DMS53 treated with DMSO at 0.1 percent for 48 hours (cell line): ENCODE measurements around the gene MED12L.
A peak's percentile ranks its signal among the peaks of the same experiment; 100 is the strongest.
"Not testable (repeated sequence)": the region's sequence is repeated elsewhere in the genome, so short reads cannot be mapped to it uniquely, and the experiment has no call there.

Experiments used
- DNase-seq: peaks from one replicate; lab custom pipeline; 2025; ENCODE audit not compliant: unreplicated experiment; lab: John Stamatoyannopoulos, UW

Gene MED12L, protein sequence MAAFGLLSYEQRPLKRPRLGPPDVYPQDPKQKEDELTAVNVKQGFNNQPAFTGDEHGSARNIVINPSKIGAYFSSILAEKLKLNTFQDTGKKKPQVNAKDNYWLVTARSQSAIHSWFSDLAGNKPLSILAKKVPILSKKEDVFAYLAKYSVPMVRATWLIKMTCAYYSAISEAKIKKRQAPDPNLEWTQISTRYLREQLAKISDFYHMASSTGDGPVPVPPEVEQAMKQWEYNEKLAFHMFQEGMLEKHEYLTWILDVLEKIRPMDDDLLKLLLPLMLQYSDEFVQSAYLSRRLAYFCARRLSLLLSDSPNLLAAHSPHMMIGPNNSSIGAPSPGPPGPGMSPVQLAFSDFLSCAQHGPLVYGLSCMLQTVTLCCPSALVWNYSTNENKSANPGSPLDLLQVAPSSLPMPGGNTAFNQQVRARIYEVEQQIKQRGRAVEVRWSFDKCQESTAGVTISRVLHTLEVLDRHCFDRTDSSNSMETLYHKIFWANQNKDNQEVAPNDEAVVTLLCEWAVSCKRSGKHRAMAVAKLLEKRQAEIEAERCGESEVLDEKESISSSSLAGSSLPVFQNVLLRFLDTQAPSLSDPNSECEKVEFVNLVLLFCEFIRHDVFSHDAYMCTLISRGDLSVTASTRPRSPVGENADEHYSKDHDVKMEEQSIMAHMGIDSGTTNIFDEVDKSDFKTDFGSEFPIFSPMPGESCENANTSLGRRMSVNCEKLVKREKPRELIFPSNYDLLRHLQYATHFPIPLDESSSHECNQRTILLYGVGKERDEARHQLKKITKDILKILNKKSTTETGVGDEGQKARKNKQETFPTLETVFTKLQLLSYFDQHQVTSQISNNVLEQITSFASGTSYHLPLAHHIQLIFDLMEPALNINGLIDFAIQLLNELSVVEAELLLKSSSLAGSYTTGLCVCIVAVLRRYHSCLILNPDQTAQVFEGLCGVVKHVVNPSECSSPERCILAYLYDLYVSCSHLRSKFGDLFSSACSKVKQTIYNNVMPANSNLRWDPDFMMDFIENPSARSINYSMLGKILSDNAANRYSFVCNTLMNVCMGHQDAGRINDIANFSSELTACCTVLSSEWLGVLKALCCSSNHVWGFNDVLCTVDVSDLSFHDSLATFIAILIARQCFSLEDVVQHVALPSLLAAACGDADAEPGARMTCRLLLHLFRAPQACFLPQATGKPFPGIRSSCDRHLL (N-terminal part only)

DNA sequence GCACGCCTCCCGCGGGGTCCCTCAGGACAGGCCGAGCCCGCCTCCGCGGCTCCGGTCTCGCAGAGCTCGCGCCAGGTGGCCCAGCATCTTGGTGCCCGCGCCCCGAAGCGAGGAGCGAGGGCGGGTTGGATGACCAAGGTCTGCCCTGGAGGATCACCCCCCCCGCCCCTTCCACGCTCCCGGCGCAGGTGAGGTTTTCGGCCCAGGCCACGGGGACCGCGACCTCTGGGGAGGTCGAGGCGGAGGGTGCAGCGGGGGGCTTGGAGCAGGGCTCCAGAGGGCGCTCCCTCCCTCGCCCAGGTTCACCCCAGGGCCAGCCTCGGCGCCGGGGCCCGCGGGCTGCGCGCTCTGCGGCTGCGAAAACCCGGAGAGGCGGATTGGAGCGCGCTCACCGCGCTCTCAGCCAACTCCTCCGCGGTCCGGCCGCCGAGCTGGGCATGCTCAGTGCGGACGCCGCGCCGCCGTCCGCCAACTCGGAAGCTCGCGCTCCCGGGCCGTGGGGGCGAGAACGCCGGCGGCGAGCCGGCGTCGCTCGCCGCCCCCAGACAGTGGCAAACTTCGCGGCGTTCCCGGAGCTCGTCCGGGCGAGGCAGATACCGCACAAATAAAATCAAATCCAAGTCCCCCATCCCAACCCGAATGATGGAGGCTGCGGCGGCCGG, at the start of gene MED12L:
MED12L (plus strand) TSS at position 438 of the 662 bp plus-strand sequence. CDS start 1,263 bp downstream, outside the sequence.
- DNase-seq = peak; percentile 61

DNA sequence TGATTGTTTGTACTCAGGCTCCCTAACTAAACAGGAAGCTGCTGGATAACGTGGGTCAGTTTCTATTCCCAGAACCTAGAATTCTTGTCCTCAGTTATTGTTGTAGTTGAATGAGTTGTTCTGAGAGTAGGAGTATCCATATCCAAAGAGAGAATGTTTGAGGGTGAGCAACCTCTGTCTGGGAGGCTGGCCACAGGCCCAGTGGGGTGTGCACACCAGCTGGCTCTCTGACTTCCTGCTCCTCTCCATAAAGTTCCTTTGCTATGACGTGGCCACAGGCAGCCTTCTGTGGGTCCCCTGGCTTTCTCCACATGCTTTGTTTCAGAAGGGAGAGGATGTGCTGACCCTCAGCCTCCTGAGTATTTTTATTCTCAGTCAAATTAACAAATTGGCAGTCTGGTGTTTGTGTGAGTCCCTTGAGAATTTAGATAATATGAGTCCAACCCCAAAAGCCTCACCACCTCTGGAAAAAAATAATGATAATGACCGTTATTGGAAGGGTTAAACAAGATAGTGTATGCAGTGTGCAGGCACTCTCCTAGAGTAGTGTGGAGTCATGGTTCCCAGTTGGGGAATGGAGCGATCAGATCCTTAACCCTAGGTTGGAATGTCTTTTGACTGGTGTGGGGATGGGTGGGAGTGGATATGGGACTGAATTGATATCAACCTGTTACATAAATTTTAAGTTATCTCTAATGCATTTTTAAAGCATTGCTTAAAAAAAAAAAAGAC, 47.6 kb upstream of the MED12L start:
- peak; percentile 33 for DNase-seq

DNA sequence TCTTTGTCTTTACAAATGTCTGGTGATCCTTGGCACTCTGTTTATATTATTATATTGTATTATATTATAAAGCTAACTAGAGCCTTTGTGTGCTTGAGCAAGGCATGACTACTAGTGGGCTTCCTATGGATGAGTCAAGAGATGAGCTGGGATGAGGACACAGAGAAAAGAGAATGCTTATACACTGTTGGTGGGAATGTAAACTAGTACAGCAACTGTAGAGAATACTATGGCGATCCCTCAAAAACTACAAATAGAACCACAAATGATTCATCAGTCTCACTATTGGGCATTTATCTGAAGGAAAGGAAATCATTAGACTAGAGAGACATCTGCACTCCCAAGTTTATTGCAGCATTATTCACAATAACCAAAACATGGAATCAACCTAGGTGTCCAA, 40.8 kb upstream of the MED12L start:
- DNase-seq = no peak

DNA sequence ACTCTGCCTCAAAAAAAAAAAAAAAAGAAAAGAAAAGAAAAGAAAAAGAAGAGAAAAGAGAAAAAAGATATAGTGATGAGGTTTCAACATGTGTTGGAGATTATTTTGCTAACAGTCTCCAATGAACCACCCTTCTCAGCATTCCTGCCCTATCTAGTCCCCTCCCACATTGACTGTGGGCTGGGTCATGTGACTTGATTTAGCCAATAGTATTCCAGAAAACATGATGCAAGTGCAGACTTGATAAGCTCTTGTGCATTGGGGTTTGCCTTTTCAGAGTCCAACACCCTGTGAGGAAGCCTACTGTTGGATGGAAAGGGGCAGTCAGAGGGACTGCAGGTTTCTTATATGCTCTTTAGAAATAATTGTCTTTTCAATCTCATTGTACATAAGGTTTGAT, 37.8 kb upstream of the MED12L start:
- no peak for DNase-seq

DNA sequence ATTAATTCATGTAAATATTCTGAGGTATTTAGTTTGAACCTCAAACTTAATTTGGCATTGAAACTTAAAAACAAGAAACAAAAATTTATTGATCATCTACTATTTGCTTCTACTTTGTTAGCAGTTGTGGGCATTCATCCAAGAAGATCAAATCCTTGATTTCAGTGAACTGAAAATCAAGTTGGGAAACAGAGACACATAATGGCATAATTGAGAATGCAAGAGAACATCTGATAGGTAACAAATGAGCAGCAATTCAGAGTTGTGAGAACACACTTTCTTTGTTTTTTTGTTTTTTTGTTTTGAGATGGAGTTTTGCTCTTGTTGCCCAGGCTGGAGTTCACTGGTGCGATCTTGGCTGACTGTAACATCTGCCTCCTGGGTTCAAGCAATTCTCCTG, 33.9 kb upstream of the MED12L start:
- no peak for DNase-seq

DNA sequence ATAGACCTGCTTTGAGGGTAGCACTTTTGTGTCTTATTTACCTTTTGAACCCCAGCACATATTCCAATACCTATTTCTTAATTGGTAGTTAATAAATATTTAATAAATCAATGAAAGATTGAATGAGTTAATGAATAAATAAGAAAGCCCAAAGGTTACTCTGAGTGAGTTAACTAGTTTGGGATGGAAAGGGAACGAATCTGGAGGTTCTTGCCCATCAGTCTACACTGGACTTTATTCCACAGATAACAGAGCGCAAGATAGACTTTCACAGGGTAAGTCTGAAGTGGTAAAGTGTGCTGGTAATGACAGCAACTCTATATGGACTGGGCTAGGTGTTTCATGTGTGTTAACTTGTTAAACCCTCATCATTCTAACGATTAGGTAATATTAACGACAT, 33.1 kb upstream of the MED12L start:
- DNase-seq = no peak

DNA sequence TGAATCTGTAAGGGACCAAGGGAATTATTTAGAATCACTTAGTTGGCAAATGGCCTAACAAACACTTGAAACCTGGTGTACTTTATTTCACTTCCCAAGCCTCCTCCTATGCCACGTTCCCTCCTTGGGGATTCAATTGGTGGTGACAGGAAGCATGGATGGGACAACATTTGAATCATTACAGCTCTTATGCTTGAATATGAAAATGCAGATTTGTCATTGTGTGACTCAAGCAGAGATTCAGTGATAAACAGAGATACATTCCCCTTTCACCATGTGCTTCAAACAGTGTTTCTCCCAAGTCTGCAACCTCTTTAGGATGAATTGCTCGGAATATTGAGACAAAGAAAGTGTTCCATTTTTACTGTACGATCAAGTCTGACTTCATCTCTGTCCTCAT, 32.7 kb upstream of the MED12L start:
- no peak for DNase-seq

DNA sequence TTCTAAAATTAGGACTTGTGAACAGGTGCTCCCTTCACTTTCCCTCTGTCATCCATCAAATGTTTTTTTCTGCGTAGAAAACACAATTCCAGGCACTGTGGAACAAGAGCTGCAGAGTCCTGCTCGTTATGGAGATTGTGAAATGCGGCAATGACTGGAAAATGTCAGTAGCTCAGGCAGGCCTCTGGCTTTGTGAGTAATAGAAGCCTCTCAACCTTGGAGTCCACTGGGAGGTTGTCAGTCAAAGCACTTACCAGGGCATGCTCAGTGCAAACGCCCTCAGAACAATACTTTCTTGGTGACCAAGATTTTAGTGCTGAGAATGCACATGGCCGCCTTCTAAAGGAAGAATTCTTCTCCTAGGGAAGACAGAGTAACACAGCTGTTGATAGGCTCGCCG, 26.7 kb upstream of the MED12L start:
- no peak for DNase-seq

DNA sequence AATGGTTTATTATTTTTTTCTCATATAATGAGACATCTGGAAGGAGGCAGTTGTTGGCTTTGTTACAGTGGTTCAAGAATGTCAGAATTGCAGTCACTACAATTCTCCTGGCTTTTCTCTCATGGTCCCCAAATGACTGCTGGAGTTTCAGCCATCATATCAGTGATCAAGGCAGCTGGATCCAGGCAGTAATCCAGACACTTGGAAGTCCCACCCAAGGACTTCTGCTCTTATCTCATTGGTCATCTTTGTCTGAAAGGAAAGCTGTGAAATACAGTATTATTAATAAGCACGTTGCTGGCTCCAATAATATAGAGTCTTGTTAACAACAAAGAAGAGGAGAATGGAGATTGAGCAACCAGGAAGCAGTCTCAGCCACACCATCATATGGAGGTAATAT, 22.9 kb upstream of the MED12L start:
- DNase-seq = no peak

DNA sequence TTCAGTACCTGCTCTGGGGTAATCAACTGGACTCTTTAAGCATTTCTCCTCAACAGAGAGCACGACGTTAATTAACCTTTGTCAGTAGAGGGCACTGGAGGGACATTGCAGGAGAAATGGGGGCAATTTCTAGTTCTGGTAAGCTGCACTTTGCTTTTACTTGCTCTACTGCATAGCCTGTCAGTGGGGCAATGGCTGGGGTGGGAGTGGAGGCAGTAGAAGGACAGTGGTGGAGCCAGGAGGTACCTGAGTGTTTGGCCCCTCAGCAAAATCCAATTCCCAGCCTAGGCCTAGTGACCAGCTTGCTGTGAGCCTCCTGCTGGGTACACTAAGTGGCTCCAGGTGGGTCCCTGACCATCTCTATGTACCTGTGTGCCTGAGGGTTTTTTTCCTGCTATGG, 18.3 kb upstream of the MED12L start:
- DNase-seq = peak; percentile 0

DNA sequence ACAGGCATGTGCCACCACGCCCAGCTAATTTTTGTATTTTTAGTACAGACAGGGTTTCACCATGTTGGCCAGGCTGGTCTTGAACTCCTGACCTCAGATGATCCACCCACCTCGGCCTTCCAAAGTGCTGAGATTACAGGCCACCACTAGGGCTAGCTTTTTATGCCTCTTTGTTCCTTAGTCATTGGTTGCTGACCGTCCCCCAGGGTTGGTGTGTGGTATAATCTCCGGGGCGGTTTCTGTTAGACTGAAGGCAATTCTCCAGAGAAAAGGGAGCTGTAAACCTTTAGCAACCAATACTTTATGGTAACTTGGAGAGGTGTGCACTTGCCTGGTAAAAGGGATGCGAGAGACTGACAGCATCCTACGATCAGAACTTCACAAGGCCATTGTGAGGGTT, 12.6 kb upstream of the MED12L start:
- not testable (repeated sequence) for DNase-seq

DNA sequence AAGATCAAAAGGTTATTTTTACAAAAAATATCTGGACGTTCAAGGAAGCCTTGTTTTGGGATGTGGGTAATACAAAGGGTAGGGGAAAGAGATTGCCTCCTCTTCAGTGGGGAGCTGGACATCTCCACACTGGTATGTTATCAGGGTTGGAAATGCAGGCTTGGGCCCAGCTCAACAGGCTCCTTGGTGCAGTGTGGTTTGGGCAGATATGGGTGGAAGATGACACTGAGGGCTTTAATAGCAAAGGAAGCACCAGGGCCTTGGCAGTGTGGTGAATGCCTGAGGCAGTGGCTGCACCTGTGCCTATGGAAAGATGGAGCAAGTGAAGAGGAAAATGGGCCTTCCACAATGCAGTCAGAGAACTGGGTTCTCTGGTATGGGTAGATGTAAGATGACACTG, 11.2 kb upstream of the MED12L start:
- no peak for DNase-seq

DNA sequence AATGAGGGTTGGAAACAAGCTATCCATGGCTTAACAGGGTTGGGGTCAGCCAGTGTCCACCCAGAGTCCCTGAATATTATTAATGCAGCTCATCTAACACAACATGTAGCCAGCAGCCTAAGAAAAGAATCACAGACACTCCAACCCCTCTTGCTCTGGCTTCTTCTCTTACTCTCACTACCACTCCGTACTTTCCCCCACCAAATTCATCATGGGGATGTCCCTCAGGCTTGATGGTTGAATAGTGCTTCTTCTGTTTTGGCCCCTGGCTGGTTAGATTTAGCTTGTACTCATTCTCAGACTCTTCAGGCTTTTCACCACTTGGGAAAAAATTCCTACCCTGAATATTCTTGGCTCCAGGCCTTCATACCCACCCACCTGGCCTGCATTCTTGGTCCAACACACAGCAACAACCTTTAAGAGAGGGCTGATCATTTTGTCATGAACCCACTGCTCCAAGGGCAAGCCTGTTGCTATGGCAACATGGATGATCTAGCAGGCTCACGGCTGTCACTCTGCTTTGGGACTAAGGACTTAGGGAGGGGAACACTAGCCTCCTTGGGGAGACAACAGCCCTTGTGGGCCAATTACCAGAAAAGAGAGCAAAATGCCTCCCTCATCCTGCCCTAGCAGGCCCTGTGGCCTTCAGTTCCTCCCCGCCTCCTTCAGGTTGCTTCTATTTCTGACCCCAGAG, 9.4 kb upstream of the MED12L start:
- no peak for DNase-seq

DNA sequence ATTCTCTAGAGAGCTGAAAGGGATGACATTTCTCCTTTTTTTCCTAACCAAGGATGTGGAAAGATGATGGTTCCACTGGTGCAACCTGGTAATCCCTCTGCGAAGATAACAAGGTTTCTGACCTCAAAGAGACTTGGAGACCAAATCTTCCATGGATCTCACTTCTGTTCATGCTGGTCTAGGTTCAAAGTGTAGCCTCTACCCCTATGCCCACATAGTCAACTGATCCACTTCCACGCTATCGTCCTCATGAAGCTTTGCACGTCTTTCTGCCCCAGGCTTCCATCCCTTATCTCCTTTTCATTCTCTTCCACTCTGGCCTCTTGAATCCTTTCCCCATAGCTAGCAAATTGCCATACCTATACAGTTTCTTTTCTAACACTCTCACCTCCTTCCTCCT, 8.8 kb upstream of the MED12L start:
- DNase-seq = no peak

DNA sequence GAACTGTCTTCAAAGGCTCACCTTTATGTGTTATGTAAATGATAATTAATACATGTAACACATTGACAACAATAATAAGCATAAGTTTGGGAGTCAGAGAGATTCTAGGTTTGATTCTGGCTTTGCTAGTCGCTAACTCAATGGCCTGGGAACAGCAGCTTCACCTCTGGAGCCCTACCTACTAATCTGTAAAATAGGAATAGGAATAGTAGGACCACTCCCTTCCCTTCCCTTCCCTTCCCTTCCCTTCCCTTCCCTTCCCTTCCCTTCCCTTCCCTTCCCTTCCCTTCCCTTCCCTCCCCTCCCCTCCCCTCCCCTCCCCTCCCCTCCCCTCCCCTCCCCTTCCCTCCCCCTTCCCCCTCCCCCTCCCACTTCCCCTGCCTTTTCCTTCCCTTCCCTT, 4.4 kb upstream of the MED12L start:
- DNase-seq = not testable (repeated sequence)

DNA sequence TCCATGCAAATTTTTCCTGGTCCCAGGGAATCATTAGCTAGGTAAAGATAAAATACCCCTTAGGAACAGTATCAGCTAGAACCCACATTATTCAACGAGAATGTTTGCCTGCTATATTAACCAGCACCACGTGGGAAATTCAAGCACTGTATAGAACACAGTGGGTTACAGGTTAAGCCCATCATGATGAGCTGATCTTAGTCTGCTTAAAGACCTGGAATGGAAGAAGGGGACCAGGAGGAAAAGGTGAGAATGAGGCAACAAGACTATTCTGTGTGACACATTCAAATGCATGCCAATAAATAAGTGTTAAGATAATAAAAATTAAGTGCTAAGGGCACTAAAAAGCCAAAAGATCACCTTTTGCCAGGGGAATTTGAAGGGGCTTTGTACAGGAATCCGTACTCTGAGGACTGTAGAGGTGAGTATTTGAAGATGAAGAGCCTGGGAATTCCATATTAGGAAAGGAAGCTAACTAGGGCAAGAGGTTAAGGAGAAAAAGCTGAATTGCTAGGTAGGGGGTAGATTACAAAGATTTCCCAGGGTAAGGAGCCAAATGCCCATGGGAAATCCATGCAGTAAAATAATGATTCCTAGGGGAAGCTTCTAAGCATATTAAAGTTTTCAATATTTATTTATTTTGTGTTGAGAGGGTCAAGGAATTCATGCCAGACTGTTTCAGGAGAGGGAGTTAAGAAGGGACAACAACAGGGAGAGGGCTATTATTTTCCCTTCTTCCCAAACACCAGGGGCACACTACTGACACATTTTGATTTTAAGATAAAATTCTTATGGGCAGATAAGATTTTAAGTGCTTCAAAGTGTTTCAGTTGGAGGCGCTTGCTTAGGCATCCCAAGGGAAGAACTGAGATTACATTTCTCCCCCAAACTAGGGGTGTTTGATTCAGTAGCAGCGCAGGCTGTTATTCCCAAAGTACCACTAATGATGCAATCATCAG, 2.3 kb upstream of the MED12L start:
- no peak for DNase-seq

DNA sequence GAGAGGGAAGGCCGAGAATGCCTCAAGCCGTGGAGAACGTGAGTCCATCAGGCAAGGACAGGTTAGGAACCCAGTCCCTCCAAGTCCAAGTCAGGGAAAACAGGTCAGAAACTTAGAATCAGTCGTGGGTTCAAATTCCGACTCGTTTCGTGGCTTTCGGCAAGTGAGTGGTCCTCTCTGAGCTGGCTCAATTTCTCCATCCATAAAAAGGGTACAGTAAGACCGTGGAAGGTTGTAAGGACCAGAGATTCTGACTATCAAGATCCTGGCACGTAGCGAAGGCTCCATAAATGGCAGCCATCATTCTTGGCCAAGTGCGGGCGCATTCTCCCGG, 604 bp upstream of the MED12L start:
- DNase-seq = no peak

DNA sequence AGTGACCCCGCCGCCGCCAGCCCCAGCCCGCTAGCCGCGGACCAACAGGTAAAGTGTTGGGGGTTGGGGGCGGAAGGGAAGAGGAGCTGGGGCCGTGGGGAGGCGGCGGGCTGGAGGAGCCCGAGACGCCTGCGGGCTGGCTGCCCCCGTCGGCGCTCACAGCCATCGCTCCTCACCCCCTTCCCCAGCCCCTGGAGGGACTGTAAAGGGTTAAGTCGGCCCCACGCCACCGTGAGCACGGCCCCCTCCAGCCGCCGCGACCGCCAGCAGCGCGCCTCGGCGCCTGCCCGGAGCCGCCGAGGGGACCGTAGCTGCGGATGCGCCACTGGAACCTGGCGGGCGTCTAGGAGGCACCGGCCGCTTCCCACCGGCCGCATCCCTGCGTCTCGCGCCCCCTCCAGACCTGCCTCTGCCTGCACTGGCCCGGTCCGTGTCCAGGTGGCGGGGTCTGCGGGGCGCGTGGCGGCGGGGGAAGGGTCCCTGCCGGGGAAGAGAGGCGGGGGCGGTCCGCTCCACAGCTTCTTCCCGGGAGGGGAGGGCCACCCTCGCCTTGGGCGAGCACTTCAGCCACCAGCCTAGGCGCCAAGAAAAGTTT, 522 bp downstream of the MED12L start:
- DNase-seq = peak; percentile 0
